NT2/D1 (cell line): ENCODE results near the gene MYMX.

Experiments
- SUZ12 ChIP-seq: IDR thresholded peaks from 2 replicates; pipeline ENCODE4 v1.6.1; 2011; ENCODE audit not compliant: insufficient read length, insufficient read depth; ENCODE audit errors: extremely low read depth
- YY1 ChIP-seq: IDR thresholded peaks from 2 replicates; pipeline ENCODE4 v1.6.1; 2011; ENCODE audit not compliant: insufficient read length, insufficient read depth
- ZNF274 ChIP-seq: IDR thresholded peaks from 2 replicates; pipeline ENCODE4 v1.6.1; 2011; ENCODE audit warnings: mild to moderate bottlenecking, low read depth, low read length

DNA sequence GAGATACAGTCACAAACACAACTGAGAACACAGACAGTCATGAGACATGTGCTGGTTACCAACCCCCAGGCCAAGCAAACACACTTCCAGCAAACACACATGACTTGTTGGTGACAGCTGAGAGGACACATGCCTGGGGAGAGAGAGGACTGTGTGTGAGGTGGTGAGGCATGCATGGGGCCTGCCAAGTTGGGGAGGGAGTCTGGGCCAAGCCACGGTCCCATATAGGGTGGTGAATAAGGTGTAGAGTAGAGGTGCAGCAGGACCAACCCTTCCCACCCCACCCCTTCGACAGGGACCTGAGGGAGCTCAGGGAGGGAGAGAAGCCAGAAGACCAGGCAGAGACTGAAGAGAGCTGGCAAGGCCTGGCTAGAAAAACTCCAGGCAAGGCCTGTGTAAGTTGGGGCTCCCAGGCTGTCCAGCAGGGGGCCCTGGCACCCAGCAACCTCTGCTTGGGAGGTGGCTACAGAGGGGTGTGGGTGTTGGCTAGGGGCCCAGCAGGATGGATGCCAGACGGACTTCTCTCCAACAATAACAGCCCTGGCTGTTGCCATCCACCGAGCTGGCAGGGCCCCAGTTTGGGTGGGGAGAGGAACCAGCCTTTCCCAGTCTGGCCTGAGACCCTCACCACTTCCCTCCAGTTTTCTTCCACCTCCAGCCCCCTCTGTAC, 4.7 kb downstream of the MYMX start:
- no peak for TF ChIP-seq YY1
- TF ChIP-seq ZNF274 = no peak
- no peak for TF ChIP-seq SUZ12
